H1 (cell line): ENCODE data around the gene HSD17B8.

Source experiments
- FOSL1 ChIP-seq: IDR thresholded peaks from 2 replicates; pipeline ENCODE4 v1.6.1; 2011; ENCODE audit warnings: mild to moderate bottlenecking, low read depth, low read length, moderate library complexity; ENCODE audit not compliant: insufficient read depth
- POLR2A ChIP-seq, 2 experiments: IDR thresholded peaks; 1 replicate in 1 of 2; 2 replicates in 1 of 2; pipeline ENCODE4 v1.6.1; 2011; ENCODE audit warnings: low read depth in 2 of 2, low read length in 2 of 2, mild to moderate bottlenecking in 2 of 2; ENCODE audit errors: control extremely low read depth in 1 of 2
- RAD21 ChIP-seq, 2 experiments: IDR thresholded peaks in 1 of 2; conservative IDR thresholded peaks in 1 of 2; 2 replicates each; pipeline ENCODE4 v1.6.1; 2011; ENCODE audit warnings: low read depth in 2 of 2, low read length in 2 of 2, improper control_type of control experiment in 1 of 2, inconsistent platforms in 1 of 2, mild to moderate bottlenecking in 1 of 2, moderate library complexity in 1 of 2
- RXRA ChIP-seq: IDR thresholded peaks from 2 replicates; pipeline ENCODE4 v1.6.1; 2011; ENCODE audit warnings: low read depth, mild to moderate bottlenecking, low read length, moderate library complexity; ENCODE audit not compliant: insufficient read depth
- TF ChIP-seq, protein P1 (sequence below), 3 experiments: IDR thresholded peaks; 1 replicate in 2 of 3; 2 replicates in 1 of 3; pipeline versions ENCODE4 v1.5.1 to v1.6.1; 2011; ENCODE audit warnings: low read length in 3 of 3, mild to moderate bottlenecking in 3 of 3, inconsistent platforms in 2 of 3, low read depth in 1 of 3, moderate library complexity in 1 of 3; ENCODE audit not compliant: insufficient read depth in 1 of 3; ENCODE audit errors: control extremely low read depth in 1 of 3
- TF ChIP-seq, protein P2 (sequence below): IDR thresholded peaks from 2 replicates; pipeline ENCODE4 v1.6.1; 2012; ENCODE audit warnings: inconsistent platforms

DNA sequence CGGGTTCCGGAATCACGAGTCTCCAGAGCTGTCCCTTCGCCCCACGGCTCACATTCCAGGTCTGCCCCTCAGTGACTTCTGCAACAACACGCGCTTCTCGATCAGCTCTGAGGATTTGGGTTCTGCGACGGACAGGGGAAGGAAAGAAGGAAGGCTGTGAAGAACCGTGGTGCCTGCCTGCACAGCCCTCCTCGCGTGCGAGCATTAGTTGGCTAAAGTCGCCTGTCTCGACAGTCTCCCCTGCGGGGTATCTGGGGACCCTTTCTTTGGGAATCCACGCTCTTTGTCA lies 44.1 kb downstream of the HSD17B8 start:
- TF ChIP-seq, protein P1, sequence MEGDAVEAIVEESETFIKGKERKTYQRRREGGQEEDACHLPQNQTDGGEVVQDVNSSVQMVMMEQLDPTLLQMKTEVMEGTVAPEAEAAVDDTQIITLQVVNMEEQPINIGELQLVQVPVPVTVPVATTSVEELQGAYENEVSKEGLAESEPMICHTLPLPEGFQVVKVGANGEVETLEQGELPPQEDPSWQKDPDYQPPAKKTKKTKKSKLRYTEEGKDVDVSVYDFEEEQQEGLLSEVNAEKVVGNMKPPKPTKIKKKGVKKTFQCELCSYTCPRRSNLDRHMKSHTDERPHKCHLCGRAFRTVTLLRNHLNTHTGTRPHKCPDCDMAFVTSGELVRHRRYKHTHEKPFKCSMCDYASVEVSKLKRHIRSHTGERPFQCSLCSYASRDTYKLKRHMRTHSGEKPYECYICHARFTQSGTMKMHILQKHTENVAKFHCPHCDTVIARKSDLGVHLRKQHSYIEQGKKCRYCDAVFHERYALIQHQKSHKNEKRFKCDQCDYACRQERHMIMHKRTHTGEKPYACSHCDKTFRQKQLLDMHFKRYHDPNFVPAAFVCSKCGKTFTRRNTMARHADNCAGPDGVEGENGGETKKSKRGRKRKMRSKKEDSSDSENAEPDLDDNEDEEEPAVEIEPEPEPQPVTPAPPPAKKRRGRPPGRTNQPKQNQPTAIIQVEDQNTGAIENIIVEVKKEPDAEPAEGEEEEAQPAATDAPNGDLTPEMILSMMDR (IDR thresholded peaks at IDR 0.05; ENCODE audit: control extremely low read depth in 1 of 3, insufficient read depth in 1 of 3, low read depth in 1 of 3, low read length in 3 of 3), result no peak
- no peak for TF ChIP-seq RXRA
- no peak for TF ChIP-seq RAD21 (IDR thresholded peaks at IDR 0.05 in 1 of 2, conservative IDR thresholded peaks at IDR 0.05 in 1 of 2; ENCODE audit: low read depth in 2 of 2, low read length in 2 of 2)
- TF ChIP-seq POLR2A (IDR thresholded peaks at IDR 0.05; ENCODE audit: control extremely low read depth in 1 of 2, low read depth in 2 of 2, low read length in 2 of 2), result no peak
- TF ChIP-seq FOSL1, result no peak
- TF ChIP-seq, protein P2, sequence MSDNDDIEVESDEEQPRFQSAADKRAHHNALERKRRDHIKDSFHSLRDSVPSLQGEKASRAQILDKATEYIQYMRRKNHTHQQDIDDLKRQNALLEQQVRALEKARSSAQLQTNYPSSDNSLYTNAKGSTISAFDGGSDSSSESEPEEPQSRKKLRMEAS, result no peak
